ENCODE results near the gene DUSP6.
A peak's percentile ranks its signal among the peaks of the same experiment; 100 is the strongest.

The DUSP6 gene

DNA sequence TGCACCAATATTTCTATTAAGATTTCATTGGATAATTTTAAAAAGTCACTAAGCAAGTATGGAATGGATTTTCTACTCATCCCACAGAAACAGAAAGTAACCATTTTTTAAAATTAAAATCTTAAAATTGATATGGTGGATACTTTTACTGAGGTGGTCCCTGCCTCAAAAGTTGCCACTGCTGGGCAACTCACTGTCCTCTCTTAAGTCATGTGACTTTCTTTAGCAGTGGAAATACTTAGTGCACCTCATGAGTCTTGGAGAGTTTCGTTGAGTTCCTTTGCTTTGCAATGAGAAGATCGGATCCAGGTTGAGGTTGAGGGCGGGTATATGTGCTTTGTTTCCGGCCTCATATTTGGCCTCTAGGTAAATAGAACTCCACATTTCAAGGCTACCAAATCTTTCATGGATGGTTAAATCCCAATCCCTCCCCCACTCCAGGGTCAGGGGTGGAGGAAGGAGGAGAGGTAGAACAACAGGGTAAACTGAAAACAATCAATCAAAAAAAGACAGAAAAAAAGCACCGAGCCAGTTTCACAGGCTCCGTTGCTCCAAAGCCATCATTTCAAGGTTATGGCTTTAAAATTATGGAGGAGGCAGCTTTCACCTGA lies 39.5 kb upstream of the DUSP6 start:
- no peak overlapping the region for H3K4me3 ChIP-seq (replicated peaks; ENCODE audit: low read depth, low read length)
- TF ChIP-seq CTCF (IDR thresholded peaks at IDR 0.05; ENCODE audit: low read length, missing control alignments): no peak
- DNase-seq (ENCODE audit: low read depth): no peak

- no peak overlapping the region for H3K4me3 ChIP-seq (replicated peaks; ENCODE audit: low read depth, low read length)
- DNase-seq (ENCODE audit: low read depth): peak; percentile 81
- TF ChIP-seq CTCF (IDR thresholded peaks at IDR 0.05; ENCODE audit: low read length, missing control alignments): no peak
These were observed 38.7 kb upstream of the DUSP6 start for GRCh38 chr12:89390802-89391673.

DNA sequence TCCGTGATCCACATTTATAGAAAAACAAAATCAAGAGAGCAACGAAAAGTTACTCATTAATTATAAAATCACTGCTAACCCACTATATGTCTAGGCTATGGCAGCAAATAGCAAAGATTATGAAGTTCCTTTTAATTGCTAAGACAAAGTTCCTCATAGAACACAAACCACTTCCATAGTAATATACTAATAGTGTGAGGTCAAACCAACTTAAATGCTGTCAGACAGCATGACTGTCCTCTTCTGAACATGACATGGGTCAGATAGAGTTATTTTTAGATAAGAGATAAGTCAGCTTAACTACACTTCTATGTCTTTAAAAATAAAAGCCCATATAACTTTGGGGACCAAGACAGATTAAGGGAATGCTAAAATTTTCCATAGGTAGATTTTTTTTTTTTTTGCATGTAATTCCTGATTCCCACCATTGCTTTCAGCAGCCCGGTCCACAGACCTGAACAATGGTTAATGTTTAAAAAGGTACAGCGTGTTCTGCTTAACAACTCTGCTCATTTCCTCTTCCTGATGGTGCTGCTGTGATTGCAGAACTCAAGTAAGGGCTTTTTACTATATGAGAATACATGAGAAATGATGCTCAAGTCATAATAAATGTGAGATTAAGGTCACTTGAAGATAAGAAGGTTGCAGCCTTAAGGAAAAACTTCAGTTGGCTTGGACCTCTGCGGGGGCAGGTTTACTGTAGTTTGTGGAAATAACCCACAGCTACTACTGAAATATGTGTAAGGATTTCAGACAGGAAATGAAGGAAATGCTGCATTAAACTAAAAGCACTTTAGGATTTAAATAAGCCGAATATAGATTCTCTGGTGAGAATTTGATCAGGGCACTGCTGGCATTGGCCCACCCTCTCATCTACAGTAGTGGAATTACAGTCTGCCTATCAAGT lies 37.7 kb upstream of the DUSP6 start:
- TF ChIP-seq CTCF (IDR thresholded peaks at IDR 0.05; ENCODE audit: low read length, missing control alignments): no peak
- peak; percentile 87 for DNase-seq (ENCODE audit: low read depth)

GRCh38 chr12:89386138-89386537 lies 33.8 kb upstream of the DUSP6 start:
- no peak for DNase-seq (ENCODE audit: low read depth)
- H3K4me3 ChIP-seq (replicated peaks; ENCODE audit: low read depth, low read length): no peak overlapping the region
- TF ChIP-seq CTCF (IDR thresholded peaks at IDR 0.05; ENCODE audit: low read length, missing control alignments): no peak

More for the DNA sequence above, 37.7 kb upstream of the DUSP6 start:
- H3K4me3 ChIP-seq (replicated peaks; ENCODE audit: low read depth, low read length): no peak overlapping the region

GRCh38 chr12:89384807-89385206 lies 32.5 kb upstream of the DUSP6 start:
- DNase-seq (ENCODE audit: low read depth): no peak
- TF ChIP-seq CTCF (IDR thresholded peaks at IDR 0.05; ENCODE audit: low read length, missing control alignments): no peak
- no peak overlapping the region for H3K4me3 ChIP-seq (replicated peaks; ENCODE audit: low read depth, low read length)

- TF ChIP-seq CTCF (IDR thresholded peaks at IDR 0.05; ENCODE audit: low read length, missing control alignments): no peak
These were observed 31.9 kb upstream of the DUSP6 start for GRCh38 chr12:89384050-89384758.

More at GRCh38 chr12:89384050-89384758, 31.9 kb upstream of the DUSP6 start:
- DNase-seq (ENCODE audit: low read depth): peak; percentile 98
- H3K4me3 ChIP-seq (replicated peaks; ENCODE audit: low read depth, low read length): peak overlapping the region; percentile 6
